ENCODE measurements around the gene MAMDC4.
A peak's percentile ranks its signal among the peaks of the same experiment; 100 is the strongest.
"Not testable (repeated sequence)": the region's sequence is repeated elsewhere in the genome, so short reads cannot be mapped to it uniquely, and the experiment has no call there.

Gene MAMDC4

DNA sequence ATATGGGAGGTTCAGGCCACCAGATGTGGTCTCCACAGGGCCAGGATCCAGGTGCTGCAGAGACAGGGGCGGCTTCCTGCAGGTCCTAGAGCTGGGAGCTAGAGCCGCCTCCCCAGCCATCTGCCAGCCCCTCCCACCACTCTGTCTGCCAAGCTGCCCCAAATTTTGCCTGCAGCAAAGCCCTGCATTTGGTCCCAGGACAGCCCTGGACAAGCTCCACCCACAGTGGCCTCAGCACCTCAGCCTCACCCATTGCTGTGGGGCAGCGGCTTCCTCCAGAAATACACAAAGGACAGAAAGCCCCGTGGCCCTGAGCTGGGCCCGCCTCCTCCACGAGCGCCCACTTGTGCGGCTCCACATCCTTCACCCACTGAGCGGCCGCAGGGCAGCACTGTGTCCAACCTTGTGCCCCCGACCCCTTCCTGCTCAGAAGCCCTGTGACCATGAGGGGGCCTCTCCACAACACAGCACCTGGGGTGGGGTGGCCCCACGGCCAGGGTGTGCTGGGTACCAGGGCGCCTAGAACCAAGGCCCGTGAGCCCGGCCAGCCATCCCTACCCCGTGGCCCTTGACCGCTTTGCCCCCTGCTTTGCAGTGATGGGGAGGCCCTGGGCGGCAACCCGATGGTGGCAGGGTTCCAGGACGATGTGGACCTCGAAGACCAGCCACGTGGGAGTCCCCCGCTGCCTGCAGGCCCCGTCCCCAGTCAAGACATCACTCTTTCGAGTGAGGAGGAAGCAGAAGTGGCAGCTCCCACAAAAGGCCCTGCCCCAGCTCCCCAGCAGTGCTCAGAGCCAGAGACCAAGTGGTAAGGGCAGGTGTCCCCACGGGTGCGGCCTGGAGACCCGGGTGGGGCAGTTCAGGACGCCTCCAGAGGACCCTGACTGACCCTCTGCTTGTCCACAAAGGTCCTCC, 13.6 kb upstream of the MAMDC4 start:
- DNase-seq (ENCODE audit: low read depth in 2 of 2), result no peak

DNA sequence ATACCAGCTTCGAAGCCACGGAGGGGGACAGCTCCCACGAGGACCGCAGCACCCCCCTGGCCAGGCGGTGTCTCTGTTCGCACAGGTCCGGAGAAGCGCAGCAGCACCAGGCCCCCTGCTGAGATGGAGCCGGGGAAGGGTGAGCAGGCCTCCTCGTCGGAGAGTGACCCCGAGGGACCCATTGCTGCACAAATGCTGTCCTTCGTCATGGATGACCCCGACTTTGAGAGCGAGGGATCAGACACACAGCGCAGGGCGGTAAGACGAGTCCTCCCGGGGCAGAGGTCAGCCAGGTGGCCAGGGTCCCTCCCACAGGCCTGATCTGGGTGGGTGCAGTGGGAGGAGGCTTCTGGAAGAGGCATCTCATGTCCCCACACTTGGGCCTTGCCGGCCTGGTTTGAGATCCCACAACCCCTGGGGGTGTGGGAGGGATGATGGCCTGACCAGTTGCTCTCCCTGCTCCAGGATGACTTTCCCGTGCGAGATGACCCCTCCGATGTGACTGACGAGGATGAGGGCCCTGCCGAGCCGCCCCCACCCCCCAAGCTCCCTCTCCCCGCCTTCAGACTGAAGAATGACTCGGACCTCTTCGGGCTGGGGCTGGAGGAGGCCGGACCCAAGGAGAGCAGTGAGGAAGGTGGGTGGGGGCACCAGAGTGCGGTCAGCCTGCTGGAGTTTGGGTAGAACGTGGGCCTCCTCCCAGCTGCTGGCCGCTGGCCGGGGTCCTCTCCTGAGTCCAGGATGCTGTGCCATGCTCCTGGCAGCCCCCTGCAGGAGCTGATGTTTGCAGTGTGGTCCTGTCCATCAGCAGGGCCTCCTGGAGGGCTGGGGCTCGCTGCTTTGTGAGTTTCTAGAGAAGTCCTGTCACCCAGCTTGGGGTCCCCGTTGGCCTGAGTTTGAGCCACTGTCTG, 12.7 kb upstream of the MAMDC4 start:
- no peak for DNase-seq (ENCODE audit: low read depth in 2 of 2)

- no peak for DNase-seq (ENCODE audit: low read depth in 2 of 2)
Observed at GRCh38 chr9:136840140-136840876, 11.8 kb upstream of the MAMDC4 start.

- no peak for DNase-seq (ENCODE audit: low read depth in 2 of 2)
Observed at GRCh38 chr9:136840877-136841645, 11.1 kb upstream of the MAMDC4 start.

GRCh38 chr9:136841646-136842379, 10.3 kb upstream of the MAMDC4 start:
- DNase-seq (ENCODE audit: low read depth in 2 of 2), result not testable (repeated sequence)

DNA sequence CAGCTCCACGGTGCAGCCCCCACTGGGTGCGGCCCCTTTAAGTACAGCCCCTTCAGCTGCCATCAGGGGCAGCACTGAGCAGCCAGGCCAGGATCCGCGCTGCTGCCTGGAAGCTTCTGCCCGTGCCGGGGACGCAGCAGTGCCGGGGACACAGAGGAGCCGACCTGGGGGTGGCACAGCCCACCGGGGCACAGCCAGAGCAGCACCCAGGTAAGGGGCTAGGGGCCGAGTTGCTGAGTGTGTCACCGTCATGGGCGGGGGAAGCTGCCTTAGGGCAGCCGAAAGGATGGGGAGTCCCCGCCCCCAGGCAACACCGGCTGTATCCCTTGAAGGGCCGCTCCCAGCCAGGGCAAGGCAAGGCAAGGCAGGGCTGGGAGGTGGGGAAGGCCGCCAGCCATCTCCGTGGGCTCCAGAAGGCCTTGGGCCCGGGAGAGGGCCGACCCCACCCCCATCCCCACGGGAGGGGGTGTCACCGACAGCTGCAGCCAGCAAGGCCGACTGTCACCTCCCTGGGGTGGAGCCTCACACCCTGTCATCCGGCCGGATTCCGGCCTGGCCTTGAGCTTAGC, 9.7 kb upstream of the MAMDC4 start, which contains the start of gene AJM1:
Gene AJM1 (plus strand): TSS at position 99 of the 569 bp plus-strand sequence. CDS start 1,937 bp downstream, outside the sequence.
- DNase-seq (ENCODE audit: low read depth in 2 of 2), result peak; percentile 32 to 33

- DNase-seq (ENCODE audit: low read depth in 2 of 2), result not testable (repeated sequence)
Observed at GRCh38 chr9:136843159-136843800, 8.9 kb upstream of the MAMDC4 start.

GRCh38 chr9:136843801-136844740, 8.1 kb upstream of the MAMDC4 start:
- DNase-seq (ENCODE audit: low read depth in 2 of 2), result not testable (repeated sequence)

GRCh38 chr9:136844761-136845464, 7.2 kb upstream of the MAMDC4 start:
- no peak for DNase-seq (ENCODE audit: low read depth in 2 of 2)

DNA sequence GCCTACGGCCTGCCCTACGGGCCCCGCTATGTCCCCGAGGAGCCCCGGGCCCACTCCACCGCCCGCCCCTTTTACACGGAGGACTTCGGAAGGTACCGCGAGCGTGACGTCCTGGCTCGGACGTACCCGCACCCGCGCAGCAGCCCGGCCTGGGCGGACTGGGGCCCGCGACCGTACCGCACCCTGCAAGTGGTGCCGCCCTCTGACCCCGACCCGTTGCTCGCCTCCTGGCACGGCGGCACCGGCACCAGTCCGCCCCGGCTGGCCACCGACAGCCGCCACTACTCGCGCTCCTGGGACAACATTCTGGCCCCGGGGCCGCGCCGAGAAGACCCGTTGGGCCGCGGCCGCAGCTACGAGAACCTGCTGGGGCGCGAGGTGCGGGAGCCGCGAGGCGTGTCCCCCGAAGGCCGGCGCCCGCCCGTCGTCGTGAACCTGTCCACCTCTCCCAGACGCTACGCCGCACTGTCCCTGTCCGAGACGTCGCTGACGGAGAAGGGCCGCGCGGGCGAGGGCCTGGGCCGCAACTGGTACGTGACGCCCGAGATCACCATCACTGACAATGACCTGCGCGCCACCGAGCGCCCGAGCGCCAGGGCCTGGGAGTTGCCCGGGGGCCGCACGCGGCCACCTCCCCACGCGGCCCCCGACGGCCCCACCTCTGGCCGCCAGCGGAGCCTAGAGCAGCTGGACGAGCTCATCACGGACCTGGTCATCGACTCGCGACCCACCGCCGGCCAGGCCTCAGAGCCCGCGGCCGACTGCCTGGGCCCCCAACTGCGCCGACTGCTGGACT, 6.5 kb upstream of the MAMDC4 start:
- DNase-seq (ENCODE audit: low read depth in 2 of 2), result no peak

DNA sequence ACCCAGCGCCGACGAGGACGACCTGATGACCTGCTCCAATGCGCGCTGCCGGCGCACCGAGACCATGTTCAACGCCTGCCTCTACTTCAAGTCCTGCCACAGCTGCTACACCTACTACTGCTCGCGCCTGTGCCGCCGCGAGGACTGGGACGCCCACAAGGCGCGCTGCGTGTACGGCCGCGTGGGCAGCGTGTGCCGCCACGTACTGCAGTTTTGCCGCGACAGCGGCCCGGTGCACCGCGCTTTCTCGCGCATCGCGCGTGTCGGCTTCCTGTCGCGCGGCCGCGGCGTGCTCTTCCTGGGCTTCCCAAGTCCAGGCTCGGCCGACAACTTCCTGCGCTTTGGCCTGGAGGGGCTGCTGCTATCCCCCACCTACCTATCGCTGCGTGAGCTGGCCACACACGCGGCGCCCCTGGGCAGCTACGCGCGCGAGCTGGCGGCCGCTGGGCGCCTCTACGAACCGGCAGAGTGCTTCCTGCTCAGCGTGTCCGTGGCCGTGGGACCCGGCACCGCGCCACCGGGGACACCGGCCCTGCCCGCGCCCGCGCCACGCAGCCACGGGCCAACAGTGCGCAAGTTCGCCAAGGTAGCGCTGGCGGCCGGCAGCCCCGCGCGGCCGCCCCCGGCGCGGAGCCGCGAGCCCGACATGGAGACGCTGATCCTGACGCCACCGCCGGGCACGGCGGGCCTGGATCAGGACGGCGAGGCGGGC, 5.6 kb upstream of the MAMDC4 start:
- DNase-seq (ENCODE audit: low read depth in 2 of 2), result no peak

DNA sequence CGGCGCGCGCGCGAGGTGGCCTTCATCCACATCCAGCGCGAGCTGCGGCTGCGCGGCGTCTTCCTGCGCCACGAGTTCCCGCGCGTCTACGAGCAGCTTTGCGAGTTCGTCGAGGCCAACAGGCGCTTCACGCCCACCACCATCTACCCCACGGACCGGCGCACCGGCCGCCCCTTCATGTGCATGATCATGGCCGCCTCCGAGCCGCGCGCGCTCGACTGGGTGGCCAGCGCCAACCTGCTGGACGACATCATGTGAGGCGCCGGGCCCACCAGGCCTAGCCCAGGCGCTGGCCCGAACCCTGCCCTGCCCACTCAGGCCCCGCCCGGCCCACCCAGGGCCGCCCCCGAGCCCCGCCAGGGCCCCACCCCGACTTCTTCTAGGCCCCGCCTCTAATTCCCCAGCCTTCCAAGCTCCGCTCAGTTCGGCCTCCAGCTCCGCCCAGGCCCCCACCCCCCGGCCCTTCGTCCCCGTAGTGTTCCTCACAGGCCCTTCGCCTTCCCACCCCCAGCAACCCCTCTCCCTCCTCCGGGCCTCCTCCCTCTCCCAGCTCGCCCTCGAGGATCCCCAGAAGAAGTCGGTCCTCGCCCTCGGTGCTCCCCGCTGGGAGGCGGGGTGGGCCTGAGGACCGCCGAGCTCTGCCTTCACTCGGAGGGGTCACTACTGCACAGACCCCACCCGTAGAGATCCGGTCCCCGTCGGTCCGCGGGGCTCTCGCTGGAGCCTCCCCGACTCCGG, 4.9 kb upstream of the MAMDC4 start:
- peak; percentile 44 for DNase-seq (ENCODE audit: low read depth in 2 of 2)

DNA sequence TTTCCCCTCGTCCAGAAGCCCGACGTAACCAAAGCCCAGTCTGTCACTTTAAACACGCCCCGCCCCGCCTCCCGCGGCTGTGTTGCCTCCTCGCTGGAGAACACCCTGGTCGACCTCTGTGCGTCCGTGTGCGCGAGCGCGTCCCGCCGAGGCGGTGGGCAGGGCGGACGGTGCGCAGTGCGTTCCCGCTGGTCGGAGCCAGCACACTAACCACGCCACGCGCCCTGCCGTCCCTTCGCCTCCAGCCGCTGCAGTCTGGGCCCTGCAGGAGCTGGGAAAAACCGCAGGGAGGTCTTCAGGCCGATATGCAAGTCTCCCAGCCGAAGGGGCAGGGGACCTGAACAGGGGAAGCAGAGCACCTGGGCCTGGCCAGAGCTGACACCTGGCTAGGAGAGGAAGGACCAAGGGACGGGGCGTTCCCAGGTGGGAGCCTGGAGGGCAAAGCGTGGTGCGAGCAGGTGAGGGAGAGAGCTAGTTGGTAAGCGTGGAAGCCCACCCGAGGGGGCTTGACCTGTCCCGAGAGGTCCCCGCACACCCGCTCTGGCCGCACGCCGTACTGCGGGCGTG, 4.2 kb upstream of the MAMDC4 start:
- DNase-seq (ENCODE audit: low read depth in 2 of 2), result peak; percentile 43 to 55

DNA sequence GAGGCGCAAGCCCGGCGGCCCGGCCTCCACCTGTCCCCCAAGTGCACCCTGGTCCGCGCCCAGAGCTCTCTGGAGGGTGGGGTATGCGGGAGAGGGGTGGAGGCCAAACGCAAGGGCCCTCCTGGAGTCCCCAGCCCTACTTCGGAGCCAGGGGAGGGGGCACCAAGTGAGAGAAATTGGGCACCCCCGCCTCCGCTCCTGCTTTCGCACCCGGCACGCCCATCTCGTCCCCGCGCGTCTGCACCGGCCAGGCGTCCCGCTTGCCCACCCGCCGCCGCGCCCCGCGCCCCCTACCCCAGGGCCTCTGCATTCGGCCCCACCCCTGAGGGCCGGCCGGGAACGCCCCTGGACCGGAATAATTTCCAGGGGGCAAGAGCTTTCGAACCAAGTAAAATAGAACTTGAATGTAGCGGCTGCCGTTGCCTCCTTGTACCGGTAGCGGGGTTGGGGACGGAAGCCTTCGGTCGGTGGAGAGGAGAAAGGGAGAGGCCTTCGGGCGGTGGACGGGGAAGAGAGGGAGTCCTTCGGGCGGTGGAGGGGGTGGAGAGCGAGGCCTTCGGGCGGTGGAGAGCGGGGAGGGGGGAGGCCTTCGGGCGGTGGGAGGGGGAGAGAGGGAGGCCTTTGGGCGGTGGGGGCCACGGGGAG, 3.6 kb upstream of the MAMDC4 start:
- peak in 1 of 2 experiments; percentile 16 for DNase-seq (ENCODE audit: low read depth in 2 of 2)

Data from fibroblast of skin of left quadriceps (primary cell).